HFFc6 (cell line): ENCODE data around the gene ASTN2. TPM values are rescaled to one million over a fixed set of nuclear protein-coding genes. Genes with fewer than 3 reads are reported as not detected.

Experiments used
- DNase-seq: peaks from one replicate; pipeline ENCODE4 v3.0.0-alpha.2; 2018
- H3K27ac Mint-ChIP-seq: 2 replicates; pipeline ENCODE4 v1.8.0; 2020; ENCODE audit warnings: mild to moderate bottlenecking, mixed read lengths
- H3K27me3 Mint-ChIP-seq: 2 replicates; pipeline ENCODE4 v1.8.0; 2021; ENCODE audit warnings: mild to moderate bottlenecking, moderate library complexity, mixed read lengths; ENCODE audit not compliant: insufficient read depth
- H3K36me3 Mint-ChIP-seq: 2 replicates; pipeline ENCODE4 v1.8.0; 2021; ENCODE audit warnings: low read depth, mixed read lengths
- H3K4me1 Mint-ChIP-seq: 2 replicates; pipeline ENCODE4 v1.8.0; 2020; ENCODE audit warnings: low read depth, mixed read lengths
- H3K4me3 Mint-ChIP-seq: 2 replicates; pipeline ENCODE4 v1.8.0; 2020; ENCODE audit warnings: mild to moderate bottlenecking, moderate library complexity, mixed read lengths
- H3K9me3 Mint-ChIP-seq: 2 replicates; pipeline ENCODE4 v1.8.0; 2020; ENCODE audit warnings: mild to moderate bottlenecking, mixed read lengths
- CTCF ChIP-seq: fragments of 200-600 bp; sonication (generic); IDR thresholded peaks from 2 replicates; pipeline ENCODE4 v1.5.0; 2021; ENCODE audit warnings: antibody characterized with exemption, mild to moderate bottlenecking
- total RNA-seq, 6 experiments: library from RNA; stranded (reverse); fragmentation: NEBNext Ultra II Directional; extraction: Animal tissue kit (Norgen Biotek cat#: 25700); gene quantifications; 2 replicates in 1 of 6; 3 replicates in 5 of 6; pipeline ENCODE4 v1.2.3, GENCODE V29; 2021

ASTN2 gene
- total RNA-seq, 6 experiments from 2014 or later: 7.3 to 9.7 (median 8.3) TPM

GRCh38 chr9:117365438-117365837, 49.4 kb downstream of the ASTN2 start:
- TF ChIP-seq CTCF: no peak
- H3K4me3 Mint-ChIP-seq: no peak overlapping the region
- H3K27me3 Mint-ChIP-seq: no peaks in the 10 kb centered on the region
- H3K9me3 Mint-ChIP-seq: peaks cover 34% of the 10 kb centered on the region
- DNase-seq: no peak
- H3K36me3 Mint-ChIP-seq: no peaks in the 10 kb centered on the region; the same call in 1 of the 2 replicates
- no peak overlapping the region for H3K27ac Mint-ChIP-seq
- no peaks in the 10 kb centered on the region for H3K4me1 Mint-ChIP-seq

- Mint-ChIP-seq H3K4me3 (no peak overlapping the region), H3K27me3 (no peaks in the 10 kb centered on the region), H3K9me3 (peaks cover 54% of the 10 kb centered on the region), H3K27ac (no peak overlapping the region), H3K36me3 (no peaks in the 10 kb centered on the region; the same call in 1 of the 2 replicates), H3K4me1 (no peaks in the 10 kb centered on the region)
- TF ChIP-seq CTCF: no peak
- DNase-seq: no peak
Observed at GRCh38 chr9:117363006-117363405, 51.9 kb downstream of the ASTN2 start.

- TF ChIP-seq CTCF: no peak
- no peaks in the 10 kb centered on the region for H3K4me1 Mint-ChIP-seq
- no peak overlapping the region for H3K27ac Mint-ChIP-seq
- DNase-seq: no peak
- H3K9me3 Mint-ChIP-seq: peaks cover 56% of the 10 kb centered on the region
- no peaks in the 10 kb centered on the region for H3K36me3 Mint-ChIP-seq
- no peak overlapping the region for H3K4me3 Mint-ChIP-seq
- no peaks in the 10 kb centered on the region; the same call in 1 of the 2 replicates for H3K27me3 Mint-ChIP-seq
Observed at GRCh38 chr9:117359910-117360309, 54.9 kb downstream of the ASTN2 start.

GRCh38 chr9:117355542-117355941, 59.3 kb downstream of the ASTN2 start:
- TF ChIP-seq CTCF: no peak
- no peaks in the 10 kb centered on the region for H3K36me3 Mint-ChIP-seq
- peaks cover 51% of the 10 kb centered on the region for H3K9me3 Mint-ChIP-seq
- DNase-seq: no peak
- H3K4me1 Mint-ChIP-seq: no peaks in the 10 kb centered on the region
- H3K27ac Mint-ChIP-seq: no peak overlapping the region
- no peak overlapping the region for H3K4me3 Mint-ChIP-seq
- H3K27me3 Mint-ChIP-seq: no peaks in the 10 kb centered on the region; the same call in 1 of the 2 replicates

- no peaks in the 10 kb centered on the region for H3K4me1 Mint-ChIP-seq
- H3K36me3 Mint-ChIP-seq: no peaks in the 10 kb centered on the region
- TF ChIP-seq CTCF: no peak
- no peak overlapping the region for H3K4me3 Mint-ChIP-seq
- H3K27me3 Mint-ChIP-seq: no peaks in the 10 kb centered on the region; the same call in 1 of the 2 replicates
- H3K9me3 Mint-ChIP-seq: peaks cover 47% of the 10 kb centered on the region
- no peak for DNase-seq
- no peak overlapping the region for H3K27ac Mint-ChIP-seq
Observed at GRCh38 chr9:117354997-117355396, 59.9 kb downstream of the ASTN2 start.
